Fibroblast of peridontal ligament (primary cell): ENCODE results near the gene HNF1A.

ENCODE experiments used
- DNase-seq: peaks from one replicate; pipeline ENCODE4 v3.0.0-alpha.2; 2010; ENCODE audit errors: extremely low read depth

HNF1A gene

DNA sequence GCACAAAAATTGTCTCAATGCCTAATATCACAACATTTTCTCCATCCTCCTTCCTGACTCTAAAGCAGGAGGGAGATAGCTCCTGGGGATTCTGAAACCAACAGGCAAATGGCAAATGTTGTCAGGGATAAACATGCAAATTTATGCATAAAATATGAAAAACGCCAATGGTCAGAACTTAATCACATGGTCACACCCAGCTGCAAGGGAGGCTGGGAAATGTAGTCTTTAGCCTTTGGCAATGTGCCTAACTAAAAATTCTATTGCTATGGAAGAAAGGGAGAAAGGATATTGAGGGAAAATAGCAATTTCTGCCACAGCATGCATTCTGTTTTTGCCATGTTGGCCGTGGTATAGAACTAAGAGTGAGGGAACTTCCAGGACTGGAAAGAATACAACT, 72.4 kb downstream of the HNF1A start:
- DNase-seq = peak; percentile 12
